Parathyroid adenoma (tissue), 2 donors: ENCODE results near the gene SIPA1L3.

Source experiments
- H2AFZ ChIP-seq: fragments of 300-600 bp; sonication (generic); one replicate; pipeline ENCODE4 v1.7.0; 2017; ENCODE audit warnings: antibody characterized with exemption, mild to moderate bottlenecking
- H3K27ac ChIP-seq: fragments of 300-600 bp; sonication (generic); one replicate; pipeline ENCODE4 v1.7.0; 2017
- H3K27me3 ChIP-seq: fragments of 300-600 bp; sonication (generic); one replicate; pipeline ENCODE4 v1.7.0; 2017; ENCODE audit warnings: low read length; ENCODE audit not compliant: control insufficient read depth, insufficient read depth
- H3K36me3 ChIP-seq: fragments of 300-600 bp; sonication (generic); one replicate; pipeline ENCODE4 v1.7.0; 2017; ENCODE audit warnings: low read length; ENCODE audit not compliant: control insufficient read depth, insufficient read depth
- H3K4me1 ChIP-seq: fragments of 300-600 bp; sonication (generic); one replicate; pipeline ENCODE4 v1.7.0; 2017; ENCODE audit warnings: control low read depth
- H3K4me2 ChIP-seq: fragments of 300-600 bp; sonication (generic); one replicate; pipeline ENCODE4 v1.7.0; 2017; ENCODE audit warnings: low read length
- H3K4me3 ChIP-seq: fragments of 300-600 bp; sonication (generic); one replicate; pipeline ENCODE4 v1.7.0; 2017; ENCODE audit warnings: low read depth, low read length
- H3K79me2 ChIP-seq: fragments of 300-600 bp; sonication (generic); one replicate; pipeline ENCODE4 v1.7.0; 2017; ENCODE audit warnings: control low read depth
- H3K9ac ChIP-seq: fragments of 300-600 bp; sonication (generic); one replicate; pipeline ENCODE4 v1.7.0; 2017; ENCODE audit warnings: mild to moderate bottlenecking
- H3K9me3 ChIP-seq: fragments of 300-600 bp; sonication (generic); one replicate; pipeline ENCODE4 v1.7.0; 2017; ENCODE audit warnings: low read length; ENCODE audit not compliant: control insufficient read depth
- CTCF ChIP-seq: fragments of 300-600 bp; sonication (generic); IDR thresholded peaks from one replicate; pipeline ENCODE4 v1.7.0; 2017; ENCODE audit warnings: antibody characterized with exemption, mild to moderate bottlenecking
- donor health status: primary hyperparathyroidism.

Gene SIPA1L3

GRCh38 chr19:37886571-37886970, 20.4 kb upstream of the SIPA1L3 start:
- Histone ChIP-seq H3K4me1 (no peaks in the 10 kb centered on the region), H3K9me3 (no peaks in the 10 kb centered on the region), H3K4me3 (no peak overlapping the region), H3K27me3 (no peaks in the 10 kb centered on the region), H3K36me3 (no peaks in the 10 kb centered on the region), H3K79me2 (no peaks in the 10 kb centered on the region), H3K27ac (no peak overlapping the region), H2AFZ (no peak overlapping the region), H3K4me2 (no peak overlapping the region), H3K9ac (no peak overlapping the region)
- TF ChIP-seq CTCF = no peak

GRCh38 chr19:37893845-37894575, 13.0 kb upstream of the SIPA1L3 start:
- H3K27ac ChIP-seq = no peak overlapping the region
- H3K9ac ChIP-seq = no peak overlapping the region
- no peaks in the 10 kb centered on the region for H3K27me3 ChIP-seq
- no peak overlapping the region for H3K4me3 ChIP-seq
- H3K4me1 ChIP-seq = no peaks in the 10 kb centered on the region
- H3K36me3 ChIP-seq = no peaks in the 10 kb centered on the region
- no peaks in the 10 kb centered on the region for H3K79me2 ChIP-seq
- no peak overlapping the region for H3K4me2 ChIP-seq
- H3K9me3 ChIP-seq = no peaks in the 10 kb centered on the region
- TF ChIP-seq CTCF = no peak
- H2AFZ ChIP-seq = no peak overlapping the region

- Histone ChIP-seq H3K4me1 (no peaks in the 10 kb centered on the region), H3K9ac (no peak overlapping the region), H2AFZ (no peak overlapping the region), H3K36me3 (no peaks in the 10 kb centered on the region), H3K4me2 (no peak overlapping the region), H3K27ac (no peak overlapping the region), H3K27me3 (no peaks in the 10 kb centered on the region), H3K79me2 (no peaks in the 10 kb centered on the region), H3K4me3 (no peak overlapping the region), H3K9me3 (no peaks in the 10 kb centered on the region)
- no peak for TF ChIP-seq CTCF
Measured at GRCh38 chr19:37896180-37896579, 10.8 kb upstream of the SIPA1L3 start.

GRCh38 chr19:37899453-37899852, 7.6 kb upstream of the SIPA1L3 start:
- no peak overlapping the region for H2AFZ ChIP-seq
- no peaks in the 10 kb centered on the region for H3K79me2 ChIP-seq
- H3K27ac ChIP-seq = no peak overlapping the region
- no peak for TF ChIP-seq CTCF
- H3K4me3 ChIP-seq = no peak overlapping the region
- no peak overlapping the region for H3K9ac ChIP-seq
- H3K27me3 ChIP-seq = no peaks in the 10 kb centered on the region
- H3K4me1 ChIP-seq = no peaks in the 10 kb centered on the region
- H3K9me3 ChIP-seq = no peaks in the 10 kb centered on the region
- H3K36me3 ChIP-seq = no peaks in the 10 kb centered on the region
- no peak overlapping the region for H3K4me2 ChIP-seq

- Histone ChIP-seq H3K9me3 (no peaks in the 10 kb centered on the region), H3K79me2 (no peaks in the 10 kb centered on the region), H3K9ac (no peak overlapping the region), H3K4me2 (no peak overlapping the region), H3K36me3 (no peaks in the 10 kb centered on the region), H3K4me1 (no peaks in the 10 kb centered on the region), H2AFZ (no peak overlapping the region), H3K4me3 (no peak overlapping the region), H3K27me3 (no peaks in the 10 kb centered on the region), H3K27ac (no peak overlapping the region)
- TF ChIP-seq CTCF = no peak
Measured at GRCh38 chr19:37899966-37900365, 7.0 kb upstream of the SIPA1L3 start.
